Activated T-cell treated with anti-CD3 and anti-CD28 coated beads, Interleukin-2, amount 50 U/mL, for 1 hour (primary cell): ENCODE results near the gene RERE.

ENCODE experiments used
- DNase-seq: peaks from one replicate; pipeline ENCODE4 v3.0.0-alpha.2; 2020

RERE gene

GRCh38 chr1:8415526-8416278 lies 401.7 kb downstream of the RERE start:
- DNase-seq, result no peak

- DNase-seq, result no peak
These were observed 405.1 kb downstream of the RERE start for GRCh38 chr1:8412183-8412831.

- no peak for DNase-seq
These were observed 405.6 kb downstream of the RERE start for GRCh38 chr1:8411803-8412182.

GRCh38 chr1:8410791-8411190 lies 406.6 kb downstream of the RERE start:
- DNase-seq, result no peak

- DNase-seq, result no peak
These were observed 407.8 kb downstream of the RERE start for GRCh38 chr1:8409606-8410005.

GRCh38 chr1:8409106-8409505 lies 408.3 kb downstream of the RERE start:
- DNase-seq, result no peak

GRCh38 chr1:8408151-8408839 lies 409.1 kb downstream of the RERE start:
- DNase-seq, result no peak

- DNase-seq, result no peak
These were observed 409.8 kb downstream of the RERE start for GRCh38 chr1:8407652-8408051.

- DNase-seq, result no peak
These were observed 410.5 kb downstream of the RERE start for GRCh38 chr1:8406960-8407359.

GRCh38 chr1:8406011-8406410 lies 411.4 kb downstream of the RERE start:
- no peak for DNase-seq

- no peak for DNase-seq
These were observed 412.7 kb downstream of the RERE start for GRCh38 chr1:8404460-8405370.

GRCh38 chr1:8402109-8402710 lies 415.2 kb downstream of the RERE start:
- DNase-seq, result no peak

- no peak for DNase-seq
These were observed 418.8 kb downstream of the RERE start for GRCh38 chr1:8398677-8399076.

GRCh38 chr1:8398086-8398485 lies 419.4 kb downstream of the RERE start:
- no peak for DNase-seq

- no peak for DNase-seq
These were observed 419.9 kb downstream of the RERE start for GRCh38 chr1:8397511-8397910.

GRCh38 chr1:8396786-8397406 lies 420.5 kb downstream of the RERE start:
- no peak for DNase-seq

GRCh38 chr1:8396083-8396785 lies 421.2 kb downstream of the RERE start:
- no peak for DNase-seq

GRCh38 chr1:8395433-8395866 lies 422.0 kb downstream of the RERE start:
- DNase-seq, result no peak

GRCh38 chr1:8394456-8395321 lies 422.8 kb downstream of the RERE start:
- DNase-seq, result no peak

- DNase-seq, result no peak
These were observed 424.9 kb downstream of the RERE start for GRCh38 chr1:8392522-8392921.
